Retina (tissue), 1 donor: ENCODE data around the gene TCF7L1.
"Not testable (repeated sequence)": the region's sequence is repeated elsewhere in the genome, so short reads cannot be mapped to it uniquely, and the experiment has no call there.

Experiments
- DNase-seq: peaks from one replicate; pipeline ENCODE4 v3.0.0-alpha.2; 2016

TCF7L1 gene

DNA sequence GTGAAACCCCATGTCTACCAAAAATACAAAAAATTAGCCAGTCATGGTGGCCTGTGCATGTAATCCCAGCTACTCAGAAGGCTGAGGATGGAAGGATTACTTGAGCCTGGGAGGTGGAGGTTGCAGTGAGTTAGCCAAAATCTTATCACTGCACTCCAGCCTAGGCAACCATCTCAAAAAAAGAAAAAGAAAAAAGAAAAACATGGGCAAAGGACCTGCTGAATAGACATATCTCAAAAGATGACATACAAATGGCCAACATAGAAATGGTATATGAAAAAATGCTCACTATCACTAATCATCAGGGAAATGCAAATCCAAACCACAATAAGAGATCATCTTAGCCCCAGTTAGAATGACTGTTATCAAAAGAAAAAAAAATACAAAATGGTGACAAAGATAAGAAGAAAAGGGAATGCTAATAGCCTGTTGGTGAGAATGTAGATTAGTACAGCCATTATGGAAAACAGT is 196.0 kb downstream of the TCF7L1 start:
- no peak for DNase-seq

- not testable (repeated sequence) for DNase-seq
Observed at GRCh38 chr2:85329701-85330100, 196.5 kb downstream of the TCF7L1 start.

DNA sequence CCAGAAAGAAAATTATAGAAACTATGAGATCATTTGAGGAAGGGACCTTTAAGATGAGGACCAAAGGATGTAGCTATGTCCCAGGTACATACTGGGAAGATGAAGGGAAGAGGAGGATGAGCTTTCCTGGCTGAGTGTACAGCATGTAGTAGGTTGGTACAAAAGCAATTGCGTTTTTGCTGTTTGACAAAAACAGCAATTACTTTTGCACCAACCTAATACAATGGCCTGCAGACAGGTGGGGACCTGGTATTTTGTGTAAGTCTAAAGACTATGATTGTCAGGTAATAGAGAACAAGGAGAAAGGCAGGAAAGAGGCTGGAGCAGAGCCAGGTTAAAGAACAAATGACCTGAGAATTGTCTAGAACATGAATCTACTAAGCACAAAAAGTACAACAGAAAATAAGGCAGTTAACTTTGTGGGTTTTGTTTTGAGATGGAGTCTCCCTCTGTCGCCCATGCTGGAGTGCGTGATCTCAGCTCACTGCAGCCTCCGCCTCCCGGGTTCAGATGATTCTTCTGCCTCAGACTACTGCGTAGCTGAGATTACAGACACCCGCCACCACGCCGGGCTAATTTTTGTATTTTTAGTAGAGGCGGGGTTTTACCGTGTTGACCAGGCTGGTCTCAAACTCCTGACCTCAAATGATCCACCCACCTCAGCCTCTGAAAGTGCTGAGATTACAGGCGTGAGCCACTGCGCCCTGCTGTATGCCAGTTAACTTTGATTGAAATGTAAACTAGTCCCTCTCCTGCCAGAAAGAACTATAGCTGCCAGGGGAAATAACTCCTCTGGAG is 197.8 kb downstream of the TCF7L1 start:
- no peak for DNase-seq

- not testable (repeated sequence) for DNase-seq
Observed at GRCh38 chr2:85333877-85334276, 200.7 kb downstream of the TCF7L1 start.

DNA sequence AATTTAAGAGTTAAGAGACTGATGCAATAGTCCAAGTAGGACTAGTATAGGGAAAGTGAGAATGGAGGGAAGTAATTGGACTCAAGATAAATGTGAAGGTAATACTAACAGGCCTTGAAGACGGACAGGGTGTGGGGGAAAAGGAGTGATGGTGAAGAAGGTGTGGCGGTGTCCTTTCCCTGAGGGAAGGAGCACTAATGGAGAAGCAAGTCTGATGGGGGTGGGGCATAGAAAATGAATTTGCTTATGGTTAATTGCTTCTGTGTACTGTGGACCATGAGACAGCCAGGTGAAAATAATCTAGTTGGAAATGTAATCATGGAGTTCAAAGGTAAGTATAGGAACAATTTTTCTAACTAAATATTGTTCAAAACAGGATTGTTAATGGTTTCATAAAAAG is 201.7 kb downstream of the TCF7L1 start:
- DNase-seq = no peak

DNA sequence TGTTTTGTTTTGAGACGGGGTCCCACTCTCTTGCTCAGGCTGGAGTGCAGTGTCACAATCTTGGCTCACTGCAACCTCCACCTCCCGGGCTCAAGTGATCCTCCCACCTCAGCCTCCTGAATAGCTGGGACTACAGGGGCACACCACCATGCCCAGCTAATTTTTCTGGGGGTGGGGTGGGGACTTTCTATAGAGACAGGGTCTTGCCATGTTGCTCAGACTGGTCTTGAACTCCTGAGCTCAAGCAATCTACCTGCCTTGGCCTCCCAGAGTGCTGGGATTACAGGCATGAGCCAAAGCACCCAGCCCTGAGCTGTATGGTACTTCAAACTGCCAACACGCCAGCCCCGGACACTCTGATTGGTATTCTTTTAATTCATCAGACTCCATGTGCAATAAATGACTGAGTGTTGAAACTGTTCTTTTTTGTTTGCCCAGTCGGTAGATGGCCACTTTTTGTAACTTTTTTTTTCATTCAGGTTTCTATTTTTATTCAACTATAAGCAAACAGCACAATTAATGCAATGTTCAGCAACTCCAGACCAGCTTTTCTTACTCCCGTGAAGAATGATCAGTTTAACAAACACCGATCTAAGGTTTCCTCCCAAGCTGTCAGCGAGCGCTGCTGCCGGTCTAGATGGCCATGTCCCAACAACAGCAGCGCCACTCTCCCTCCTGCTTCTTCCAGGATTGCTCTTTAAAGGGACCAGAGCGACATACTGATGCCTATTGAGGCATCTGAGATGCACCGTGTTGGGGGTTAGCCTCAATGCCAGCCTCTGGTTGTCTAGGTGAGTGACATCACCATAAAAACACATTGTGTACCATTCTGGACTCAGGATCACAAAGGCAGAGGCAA is 207.1 kb downstream of the TCF7L1 start:
- no peak for DNase-seq

DNA sequence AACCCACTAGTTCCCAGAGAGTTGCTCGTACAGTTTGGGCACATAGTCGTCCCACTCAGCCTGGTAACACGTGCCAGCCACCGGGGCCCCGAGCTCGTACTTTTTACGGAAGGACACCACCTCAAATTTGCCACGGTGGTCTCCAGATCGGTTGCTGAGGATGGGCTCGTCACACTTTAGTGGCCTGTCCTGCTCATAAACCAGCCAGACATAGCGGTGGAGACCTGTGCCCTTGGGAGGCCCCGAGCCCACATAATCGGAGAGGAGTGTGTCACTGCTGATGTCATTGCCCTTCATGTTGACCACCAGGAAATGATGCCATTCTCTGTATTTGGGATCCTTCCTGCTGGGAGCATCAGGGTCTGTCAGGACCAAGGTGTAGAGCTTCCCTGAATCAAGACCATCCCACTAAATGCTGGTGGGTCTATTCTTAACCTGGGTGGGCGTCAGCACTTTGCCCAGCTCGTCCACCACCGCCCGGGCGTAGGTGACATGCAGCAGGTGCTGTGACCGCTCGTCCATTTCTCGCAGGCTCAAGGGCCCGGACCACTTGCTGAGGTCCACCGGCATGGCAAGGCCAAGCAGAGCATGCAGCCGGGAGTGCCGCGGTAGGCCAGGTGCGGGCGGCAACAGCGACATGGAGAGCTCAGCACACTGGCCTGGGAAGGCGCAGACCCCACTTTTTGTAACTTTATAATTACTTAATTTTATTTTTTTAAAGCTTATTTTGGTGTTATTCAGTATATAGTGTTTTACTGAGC is 208.3 kb downstream of the TCF7L1 start:
- no peak for DNase-seq

- DNase-seq = no peak
Observed at GRCh38 chr2:85342156-85342555, 209.0 kb downstream of the TCF7L1 start.

DNA sequence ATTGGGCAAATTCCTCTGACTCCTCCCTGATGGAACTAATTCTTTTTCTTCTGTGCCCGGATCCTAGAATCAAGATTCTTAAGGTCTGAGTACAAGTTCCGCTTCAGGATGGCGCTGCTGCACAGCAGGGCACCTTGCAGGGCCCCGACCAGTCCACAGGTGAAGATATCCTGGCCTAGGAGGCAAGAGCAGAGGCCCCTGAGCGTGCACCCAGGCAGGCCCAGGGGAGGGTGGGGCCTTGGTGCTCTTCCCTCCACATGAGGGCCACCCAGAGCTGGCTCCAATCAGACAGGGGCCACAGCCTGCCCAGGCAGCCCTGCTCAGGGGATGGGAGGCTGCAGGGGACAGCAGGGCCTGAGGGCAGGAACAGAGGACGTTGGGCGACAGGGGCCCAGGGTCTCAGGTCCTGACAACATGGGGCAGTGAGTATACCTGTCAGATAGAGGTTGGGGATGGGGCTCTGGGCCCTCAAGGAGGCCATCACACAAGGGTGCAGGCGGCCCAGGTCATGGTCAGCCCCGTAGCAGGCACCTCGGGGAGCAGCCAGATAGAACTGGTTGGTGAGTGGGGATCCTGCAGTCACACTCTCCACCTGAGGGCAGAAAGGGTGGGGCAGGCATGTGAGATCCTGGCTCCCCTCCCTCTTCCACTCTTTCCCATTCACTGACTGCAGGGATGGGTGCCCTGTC is 210.2 kb downstream of the TCF7L1 start:
- not testable (repeated sequence) for DNase-seq

DNA sequence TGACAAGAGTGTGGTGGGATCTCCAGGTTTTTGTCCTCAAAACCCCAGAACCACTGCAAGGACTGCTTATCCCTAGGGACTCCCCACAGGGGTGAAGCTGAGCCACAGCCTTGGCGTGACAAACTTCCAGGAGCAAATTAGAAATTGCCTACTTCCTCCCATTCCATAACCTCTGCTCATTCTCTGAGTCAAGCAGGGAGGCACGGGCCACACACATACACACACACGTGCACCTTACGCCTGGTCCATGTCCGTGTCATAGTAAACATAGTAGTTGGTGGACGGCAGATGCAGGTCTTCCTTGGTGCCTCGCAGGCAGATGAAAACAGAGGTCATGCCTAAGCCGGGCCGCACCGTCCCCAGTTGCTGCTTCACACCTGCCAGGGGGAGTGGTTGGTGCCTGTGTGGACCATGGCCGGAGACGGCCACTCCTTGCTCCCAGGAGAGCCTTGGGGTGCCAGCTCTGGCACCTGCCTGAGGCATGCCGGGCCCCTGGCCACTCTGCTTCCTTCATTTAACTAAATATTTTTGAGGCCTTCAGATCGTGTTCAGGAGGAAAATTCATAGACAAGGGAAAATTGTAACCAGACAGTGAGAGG is 211.3 kb downstream of the TCF7L1 start:
- no peak for DNase-seq

DNA sequence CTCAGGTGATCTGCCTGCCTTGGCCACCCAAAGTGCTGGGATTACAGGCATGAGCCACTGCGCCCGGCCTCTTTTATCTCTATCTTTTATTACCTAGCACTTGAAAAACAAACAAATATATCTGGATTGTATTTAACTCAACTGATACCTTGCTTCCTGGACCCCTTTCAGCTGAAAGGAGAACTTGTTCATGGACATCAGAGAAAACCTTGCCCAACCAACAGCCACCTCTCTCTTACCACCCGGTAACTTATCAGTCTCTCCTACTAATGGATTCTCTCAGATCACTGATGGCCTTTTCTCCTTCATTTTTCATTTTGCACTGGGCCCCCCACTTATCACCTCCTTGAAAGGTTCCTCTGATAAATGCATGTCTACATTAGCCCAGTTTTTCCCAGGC is 214.4 kb downstream of the TCF7L1 start:
- DNase-seq = no peak

DNA sequence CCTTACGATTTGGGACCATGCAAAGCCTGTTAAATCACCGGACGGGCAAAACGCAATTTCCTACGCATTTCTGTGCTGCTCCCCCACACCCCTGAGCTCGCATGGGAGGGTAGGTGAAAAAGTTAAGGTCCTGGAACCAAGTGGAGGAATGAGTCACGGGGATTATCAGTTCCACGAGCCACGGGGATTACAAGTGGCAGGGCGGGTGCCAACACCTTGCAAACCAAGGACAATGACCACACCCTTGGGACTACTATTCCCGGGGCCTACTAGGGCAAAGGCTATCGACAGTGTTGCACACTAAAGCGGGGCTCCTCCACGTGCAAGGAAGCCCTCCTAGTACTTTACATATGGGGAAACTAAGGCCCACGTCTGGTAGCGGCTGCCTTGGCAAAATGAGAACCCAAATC is 220.7 kb downstream of the TCF7L1 start:
- DNase-seq = peak; percentile 2

GRCh38 chr2:85354286-85355072 is 221.3 kb downstream of the TCF7L1 start, which contains the start of the genes ELMOD3 and RETSAT:
Gene ELMOD3 (plus strand): TSS chr2:85354769. CDS start chr2:85357199, 2,430 bp downstream.
Gene RETSAT (minus strand): TSS chr2:85354528. CDS start chr2:85354507, 21 bp downstream.
- DNase-seq = peak; percentile 97

DNA sequence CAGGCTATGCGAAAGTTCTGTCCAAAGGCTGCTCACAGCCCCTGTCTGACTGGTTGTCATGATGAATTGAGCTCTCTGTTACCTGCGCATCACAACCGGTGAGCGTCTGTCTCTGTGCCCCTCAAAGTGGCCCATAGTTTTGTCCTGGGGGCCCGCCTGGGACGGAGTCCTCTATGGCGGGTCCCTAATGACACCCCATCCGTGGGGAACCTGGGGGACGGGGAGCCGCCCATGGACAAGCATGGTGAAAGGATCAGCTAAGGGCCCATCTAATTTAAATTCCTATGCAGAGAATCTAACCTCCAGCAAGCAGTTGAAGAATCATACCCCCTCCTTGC is 221.8 kb downstream of the TCF7L1 start:
- no peak for DNase-seq

- no peak for DNase-seq
Observed at GRCh38 chr2:85355521-85355920, 222.3 kb downstream of the TCF7L1 start.

- DNase-seq = no peak
Observed at GRCh38 chr2:85356186-85356585, 223.0 kb downstream of the TCF7L1 start.

GRCh38 chr2:85357736-85358135 is 224.5 kb downstream of the TCF7L1 start:
- no peak for DNase-seq
